ENCODE data around the gene TLCD1.

- TF ChIP-seq, protein P1, sequence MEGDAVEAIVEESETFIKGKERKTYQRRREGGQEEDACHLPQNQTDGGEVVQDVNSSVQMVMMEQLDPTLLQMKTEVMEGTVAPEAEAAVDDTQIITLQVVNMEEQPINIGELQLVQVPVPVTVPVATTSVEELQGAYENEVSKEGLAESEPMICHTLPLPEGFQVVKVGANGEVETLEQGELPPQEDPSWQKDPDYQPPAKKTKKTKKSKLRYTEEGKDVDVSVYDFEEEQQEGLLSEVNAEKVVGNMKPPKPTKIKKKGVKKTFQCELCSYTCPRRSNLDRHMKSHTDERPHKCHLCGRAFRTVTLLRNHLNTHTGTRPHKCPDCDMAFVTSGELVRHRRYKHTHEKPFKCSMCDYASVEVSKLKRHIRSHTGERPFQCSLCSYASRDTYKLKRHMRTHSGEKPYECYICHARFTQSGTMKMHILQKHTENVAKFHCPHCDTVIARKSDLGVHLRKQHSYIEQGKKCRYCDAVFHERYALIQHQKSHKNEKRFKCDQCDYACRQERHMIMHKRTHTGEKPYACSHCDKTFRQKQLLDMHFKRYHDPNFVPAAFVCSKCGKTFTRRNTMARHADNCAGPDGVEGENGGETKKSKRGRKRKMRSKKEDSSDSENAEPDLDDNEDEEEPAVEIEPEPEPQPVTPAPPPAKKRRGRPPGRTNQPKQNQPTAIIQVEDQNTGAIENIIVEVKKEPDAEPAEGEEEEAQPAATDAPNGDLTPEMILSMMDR (IDR thresholded peaks at IDR 0.05; ENCODE audit: poor library complexity, severe bottlenecking), result no peak
- no peak for TF ChIP-seq EZH2 (IDR thresholded peaks at IDR 0.05; ENCODE audit: borderline replicate concordance, insufficient read depth, low read length, poor library complexity, severe bottlenecking)
- TF ChIP-seq SMC3 (conservative IDR thresholded peaks at IDR 0.05; ENCODE audit: poor library complexity), result no peak
- no peak for TF ChIP-seq REST (IDR thresholded peaks at IDR 0.05; ENCODE audit: borderline replicate concordance)
- no peak for TF ChIP-seq POLR2AphosphoS5 (IDR thresholded peaks at IDR 0.05)
- no peak for TF ChIP-seq EP300 (conservative IDR thresholded peaks at IDR 0.05; ENCODE audit: poor library complexity, severe bottlenecking)
- TF ChIP-seq TAF1 (IDR thresholded peaks at IDR 0.05; ENCODE audit: low read depth), result no peak
- TF ChIP-seq MXI1 (conservative IDR thresholded peaks at IDR 0.05; ENCODE audit: poor library complexity, severe bottlenecking), result no peak
These were observed 23.3 kb downstream of the TLCD1 start for GRCh38 chr17:28702752-28703150.

Data from neural cell (in vitro differentiated cells).